Transverse colon (tissue), 4 donors: Measurements from ENCODE around the gene MIA. TPM values are rescaled to one million over a fixed set of nuclear protein-coding genes. Genes with fewer than 3 reads are reported as not detected.

Experiments used
- DNase-seq: peaks from one replicate; pipeline ENCODE4 v3.0.0-alpha.2; 2019
- H3K27ac ChIP-seq, 4 donors: fragments of 200-600 bp; sonication (generic); 2 replicates each; pipeline ENCODE4 v1.5.1; 2016 to 2018; ENCODE audit warnings: inconsistent platforms in 4 of 4
- H3K27me3 ChIP-seq: fragments of 200-600 bp; sonication (generic); 2 replicates; pipeline ENCODE4 v1.5.1; 2017; ENCODE audit warnings: inconsistent platforms
- H3K36me3 ChIP-seq, 4 donors: fragments of 200-600 bp; sonication (generic); 2 replicates each; pipeline ENCODE4 v1.5.1; 2017 to 2019; ENCODE audit warnings: inconsistent platforms in 4 of 4
- H3K4me1 ChIP-seq, 4 donors: fragments of 200-600 bp; sonication (generic); 2 replicates each; pipeline ENCODE4 v1.5.1; 2017 to 2020; ENCODE audit warnings: inconsistent platforms in 4 of 4
- H3K4me3 ChIP-seq, 4 donors: fragments of 200-600 bp; sonication (generic); 1 replicate in 1 of 4; 2 replicates in 3 of 4; pipeline versions ENCODE4 v1.5.1 to v1.6.1; 2017 to 2019; ENCODE audit warnings: inconsistent platforms in 4 of 4
- H3K9me3 ChIP-seq, 2 donors: fragments of 200-600 bp; sonication (generic); 2 replicates each; pipeline ENCODE4 v1.5.1; 2017 to 2019; ENCODE audit warnings: inconsistent platforms in 2 of 2
- EP300 ChIP-seq: sonication (generic); formaldehyde crosslinking; IDR thresholded peaks from one replicate; pipeline ENCODE4 v1.6.1; 2017; ENCODE audit warnings: antibody characterized with exemption, low read depth
- POLR2A ChIP-seq: fragments of 450-650 bp; IDR thresholded peaks from one replicate; pipeline ENCODE4 v1.6.1; 2016; ENCODE audit warnings: antibody characterized with exemption, mild to moderate bottlenecking, moderate library complexity
- POLR2AphosphoS5 ChIP-seq, 3 donors: sonication (generic); formaldehyde crosslinking; IDR thresholded peaks; one replicate each; pipeline ENCODE4 v1.6.1; 2016; ENCODE audit warnings: antibody characterized with exemption in 3 of 3
- WGBS, 2 donors: methylation state at CpG; one replicate each; pipeline ENCODE4 v1.1.5; 2018; ENCODE audit warnings: low coverage in 1 of 2; 5-methylcytosine and 5-hydroxymethylcytosine counted together
- in situ Hi-C, 4 donors: fragments of 200-750 bp; cut with MboI; loops; one replicate each; pipeline versions ENCODE4 v1.15.0 to v1.15.1; 2017; ENCODE audit warnings: low sequenced_read_pairs in 3 of 4, low pct_ligation_motif_present in 1 of 4, low pct_unique_long_range_greater_than_20kb in 1 of 4
- intact Hi-C: fragments of 100-400 bp; cut with DNase I; formaldehyde crosslinking; loops from one replicate; pipeline ENCODE4 v1.15.1; 2023; ENCODE audit warnings: low total_unique reads
- total RNA-seq, 4 donors: library from RNA; depleted of rRNA; stranded (reverse); fragments of >200 nt; gene quantifications; one replicate each; pipeline ENCODE4 v1.1.0, GENCODE V29; 2016
- TF ChIP-seq, protein P1 (sequence below), 5 experiments: fragments of 200-600 bp in 3 of 5; fragments of 450-650 bp in 2 of 5; sonication (generic) in 3 of 5; IDR thresholded peaks; 1 replicate in 2 of 5; 2 replicates in 3 of 5; pipeline ENCODE4 v1.5.1; 2016 to 2017; ENCODE audit warnings: antibody characterized with exemption in 5 of 5, inconsistent platforms in 3 of 5, mild to moderate bottlenecking in 2 of 5, moderate library complexity in 1 of 5

Gene MIA
- total RNA-seq, 4 donors from 2014 or later = 5.7 to 23.3 TPM; not detected in 2

GRCh38 chr19:40742886-40743285, 32.4 kb upstream of the MIA start:
- DNase-seq = no peak
- 93 to 96% methylated on average over 9 to 12 of the region's 12 CpGs for WGBS, 2 donors

DNA sequence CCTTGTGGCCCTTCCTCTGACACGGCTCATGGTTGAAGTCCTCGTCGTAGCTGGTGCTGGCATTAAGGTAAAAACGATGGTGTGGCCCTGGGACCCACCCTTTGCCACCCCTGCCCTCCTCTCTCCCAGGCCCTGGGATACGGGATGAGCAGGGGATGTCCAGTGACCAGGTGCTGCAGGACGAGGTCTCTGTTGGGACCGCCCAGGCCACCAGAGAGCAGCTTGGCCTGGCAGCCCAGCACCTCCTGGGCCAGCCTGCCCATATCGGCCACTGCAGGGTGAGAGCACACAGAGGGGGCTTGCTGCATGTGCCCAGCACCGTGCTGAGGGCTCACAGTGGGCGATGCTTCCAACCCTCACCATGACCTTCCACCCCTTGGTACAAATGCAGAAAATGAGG, 31.4 kb upstream of the MIA start:
- no peaks in the 10 kb centered on the region for H3K27me3 ChIP-seq
- no peak for DNase-seq
- WGBS, 2 donors = 86% methylated on average over 10 of the region's 10 CpGs; no CpG with 5 or more reads in 1 of the 2 donors
- H3K4me3 ChIP-seq = no peak overlapping the region
- no peaks in the 10 kb centered on the region for H3K9me3 ChIP-seq
- peaks cover 0 to under 1% (median 0%) of the 10 kb centered on the region in 4 donors for H3K4me1 ChIP-seq
- peaks cover 0 to 4% (median 0%) of the 10 kb centered on the region in 4 donors for H3K36me3 ChIP-seq
- in situ Hi-C loops (no loop called here), intact Hi-C loops (loop anchor here (10.0 kb wide), 1 partner anchor 749 kb away; the partner anchor contains the start of gene ZNF546)
- no peak overlapping the region for H3K27ac ChIP-seq
- no peak for TF ChIP-seq POLR2AphosphoS5 (IDR thresholded peaks at IDR 0.05)
- TF ChIP-seq, protein P1, sequence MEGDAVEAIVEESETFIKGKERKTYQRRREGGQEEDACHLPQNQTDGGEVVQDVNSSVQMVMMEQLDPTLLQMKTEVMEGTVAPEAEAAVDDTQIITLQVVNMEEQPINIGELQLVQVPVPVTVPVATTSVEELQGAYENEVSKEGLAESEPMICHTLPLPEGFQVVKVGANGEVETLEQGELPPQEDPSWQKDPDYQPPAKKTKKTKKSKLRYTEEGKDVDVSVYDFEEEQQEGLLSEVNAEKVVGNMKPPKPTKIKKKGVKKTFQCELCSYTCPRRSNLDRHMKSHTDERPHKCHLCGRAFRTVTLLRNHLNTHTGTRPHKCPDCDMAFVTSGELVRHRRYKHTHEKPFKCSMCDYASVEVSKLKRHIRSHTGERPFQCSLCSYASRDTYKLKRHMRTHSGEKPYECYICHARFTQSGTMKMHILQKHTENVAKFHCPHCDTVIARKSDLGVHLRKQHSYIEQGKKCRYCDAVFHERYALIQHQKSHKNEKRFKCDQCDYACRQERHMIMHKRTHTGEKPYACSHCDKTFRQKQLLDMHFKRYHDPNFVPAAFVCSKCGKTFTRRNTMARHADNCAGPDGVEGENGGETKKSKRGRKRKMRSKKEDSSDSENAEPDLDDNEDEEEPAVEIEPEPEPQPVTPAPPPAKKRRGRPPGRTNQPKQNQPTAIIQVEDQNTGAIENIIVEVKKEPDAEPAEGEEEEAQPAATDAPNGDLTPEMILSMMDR (IDR thresholded peaks at IDR 0.05) = no peak
- TF ChIP-seq POLR2A = no peak
- TF ChIP-seq EP300 = no peak

More at GRCh38 chr19:40742886-40743285, 32.4 kb upstream of the MIA start:
- Histone ChIP-seq H3K9me3 (no peaks in the 10 kb centered on the region), H3K4me1 (no peaks in the 10 kb centered on the region), H3K27ac (no peak overlapping the region), H3K27me3 (no peaks in the 10 kb centered on the region), H3K4me3 (no peak overlapping the region), H3K36me3 (peaks cover 0 to 9% (median 0%) of the 10 kb centered on the region in 4 donors)
- in situ Hi-C loops (no loop called here), intact Hi-C loops (loop anchor here (10.0 kb wide), 1 partner anchor 748 kb away; the partner anchor contains the start of gene ZNF546)
- TF ChIP-seq EP300 = no peak
- no peak for TF ChIP-seq POLR2A
- TF ChIP-seq POLR2AphosphoS5 (IDR thresholded peaks at IDR 0.05) = no peak
- TF ChIP-seq, protein P1 (IDR thresholded peaks at IDR 0.05) = no peak

DNA sequence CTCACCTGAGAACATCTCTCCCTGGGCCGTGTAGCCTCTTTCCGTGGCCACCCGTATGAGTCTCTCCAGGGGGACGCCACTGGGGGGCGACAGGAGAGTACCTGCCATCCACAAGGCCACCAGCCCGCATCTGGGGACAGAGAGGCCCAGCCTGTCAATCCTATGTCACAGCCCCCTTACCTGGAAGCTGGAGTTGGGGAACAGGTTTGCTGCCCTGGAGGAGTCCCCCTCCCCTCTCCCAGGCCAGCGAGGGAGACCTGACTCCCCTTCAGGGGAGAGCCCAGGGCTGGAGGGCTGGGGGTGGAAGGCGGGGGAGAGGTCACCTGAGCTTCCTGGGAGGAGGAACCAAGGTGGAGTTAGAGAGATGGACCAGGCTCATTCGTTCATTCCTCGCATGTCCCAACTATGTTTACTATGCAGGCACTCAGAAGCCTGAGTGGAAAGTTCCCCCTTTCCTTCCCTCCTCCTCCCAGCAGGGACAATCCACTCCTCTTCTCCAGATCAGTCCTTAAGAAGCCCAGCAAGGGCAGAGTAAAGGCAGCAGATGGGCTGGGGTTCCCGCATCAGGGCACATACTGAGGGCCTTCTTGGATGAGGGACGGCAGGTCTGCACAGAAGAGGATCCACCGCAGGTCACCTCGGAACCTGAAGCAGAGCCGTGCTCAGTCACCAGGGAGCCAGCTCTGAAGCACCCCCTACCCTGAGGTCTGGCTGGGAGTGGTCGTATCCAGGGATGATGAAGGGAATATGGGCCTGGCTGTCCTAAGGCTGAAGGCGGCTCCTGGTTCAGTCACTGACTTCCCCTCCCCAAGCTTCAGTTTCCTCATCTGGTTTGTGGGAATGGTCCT, 30.5 kb upstream of the MIA start:
- H3K27ac ChIP-seq = peak overlapping the region in 1 of 4 donors; percentile 7
- intact Hi-C loops = loop anchor here (10.0 kb wide), 1 partner anchor 750 kb away; the partner anchor contains the start of gene ZNF546

DNA sequence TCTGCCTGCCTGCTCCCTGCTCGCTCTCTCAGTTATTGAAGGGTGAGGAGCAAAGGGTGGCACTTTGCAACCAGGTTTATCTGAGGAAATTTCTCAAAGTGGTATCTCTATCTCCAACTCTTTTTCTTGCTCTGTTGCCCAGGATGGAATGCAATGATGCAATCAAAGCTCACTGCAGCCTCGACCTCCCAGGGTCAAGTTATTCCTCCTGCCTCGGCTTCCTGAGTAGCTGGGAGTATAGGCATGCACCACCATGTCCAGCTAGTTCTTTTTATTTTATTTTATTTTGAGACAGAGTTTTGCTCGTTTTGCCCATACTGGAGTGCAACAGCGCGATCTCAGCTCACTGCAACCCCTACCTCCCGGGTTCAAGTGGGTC, 29.9 kb upstream of the MIA start:
- TF ChIP-seq EP300 (no peak), POLR2A (no peak), POLR2AphosphoS5 (IDR thresholded peaks at IDR 0.05) (no peak)
- TF ChIP-seq, protein P1 (IDR thresholded peaks at IDR 0.05) = no peak
- 75 to 83% methylated on average over 6 to 7 of the region's 7 CpGs for WGBS, 2 donors
- intact Hi-C loops (loop anchor here (10.0 kb wide), 1 partner anchor 751 kb away; the partner anchor contains the start of gene ZNF546), in situ Hi-C loops (no loop called here)
- Histone ChIP-seq H3K9me3 (no peaks in the 10 kb centered on the region), H3K36me3 (no peaks in the 10 kb centered on the region), H3K4me1 (peaks cover 9 to 12% (median 12%) of the 10 kb centered on the region in 4 donors), H3K27me3 (no peaks in the 10 kb centered on the region), H3K4me3 (no peak overlapping the region), H3K27ac (peak overlapping the region in 1 of 4 donors; percentile 7)
- DNase-seq = no peak

More for the DNA sequence above, 30.5 kb upstream of the MIA start:
- 75% methylated on average over 14 of the region's 17 CpGs; no CpG with 5 or more reads in 1 of the 2 donors for WGBS, 2 donors
- in situ Hi-C loops = no loop called here
- no peak overlapping the region for H3K4me3 ChIP-seq
- H3K36me3 ChIP-seq = no peaks in the 10 kb centered on the region
- H3K27me3 ChIP-seq = no peaks in the 10 kb centered on the region
- H3K9me3 ChIP-seq = no peaks in the 10 kb centered on the region
- DNase-seq = no peak
- TF ChIP-seq EP300 (no peak), POLR2AphosphoS5 (IDR thresholded peaks at IDR 0.05) (no peak), POLR2A (no peak)
- TF ChIP-seq, protein P1 (IDR thresholded peaks at IDR 0.05) = no peak
- H3K4me1 ChIP-seq = peaks cover 7 to 9% (median 8%) of the 10 kb centered on the region in 4 donors
